GM12801 (cell line): ENCODE measurements around the gene GLIS1.

Experiments used
- CTCF ChIP-seq: IDR thresholded peaks from one replicate; pipeline ENCODE4 v1.5.1; 2011; ENCODE audit warnings: control low read depth; ENCODE audit not compliant: insufficient read length; ENCODE audit errors: extremely low read depth

The GLIS1 gene

GRCh38 chr1:53535226-53535625 lies 203.7 kb downstream of the GLIS1 start:
- TF ChIP-seq CTCF, result no peak

GRCh38 chr1:53532912-53533311 lies 206.1 kb downstream of the GLIS1 start:
- TF ChIP-seq CTCF, result no peak

GRCh38 chr1:53532377-53532776 lies 206.6 kb downstream of the GLIS1 start:
- no peak for TF ChIP-seq CTCF

- no peak for TF ChIP-seq CTCF
These were observed 208.4 kb downstream of the GLIS1 start for GRCh38 chr1:53530550-53530949.

- TF ChIP-seq CTCF, result no peak
These were observed 209.4 kb downstream of the GLIS1 start for GRCh38 chr1:53529555-53529954.

- no peak for TF ChIP-seq CTCF
These were observed 211.6 kb downstream of the GLIS1 start for GRCh38 chr1:53527368-53527767.

GRCh38 chr1:53526451-53527101 lies 212.4 kb downstream of the GLIS1 start:
- TF ChIP-seq CTCF, result no peak
